Astrocyte (in vitro differentiated cells and primary cell): ENCODE measurements around the gene RAP2B. TPM values are rescaled to one million over a fixed set of nuclear protein-coding genes. Genes with fewer than 3 reads are reported as not detected.
A peak's percentile ranks its signal among the peaks of the same experiment; 100 is the strongest.

Experiments
- DNase-seq: peaks from one replicate; pipeline ENCODE4 v3.0.0-alpha.2; 2010; ENCODE audit warnings: low read depth
- FAIRE-seq: peaks from 2 replicates; lab custom pipeline; 2011; peaks lifted over from hg19 to GRCh38; lab: Jason Lieb, UNC
- H2AFZ ChIP-seq: 2 replicates; pipeline ENCODE4 v1.6.0; 2012; ENCODE audit warnings: low read depth, low read length, inconsistent platforms
- H3K27ac ChIP-seq: 2 replicates; pipeline ENCODE4 v1.5.1; 2011; ENCODE audit warnings: low read depth, low read length, inconsistent platforms
- H3K27me3 ChIP-seq: 2 replicates; pipeline ENCODE4 v1.6.0; 2011; ENCODE audit warnings: low read length, inconsistent platforms; ENCODE audit not compliant: insufficient read depth
- H3K36me3 ChIP-seq: 2 replicates; pipeline ENCODE4 v1.5.1; 2011; ENCODE audit warnings: low read length, inconsistent platforms; ENCODE audit not compliant: insufficient read depth
- H3K4me1 ChIP-seq: 2 replicates; pipeline ENCODE4 v1.5.1; 2011; ENCODE audit warnings: low read length, inconsistent platforms; ENCODE audit not compliant: insufficient read depth
- H3K4me2 ChIP-seq: 2 replicates; pipeline ENCODE4 v1.6.0; 2012; ENCODE audit warnings: low read length, inconsistent platforms
- H3K4me3 ChIP-seq: 2 replicates; pipeline ENCODE4 v1.5.1; 2011; ENCODE audit warnings: low read depth, mild to moderate bottlenecking, low read length, inconsistent platforms; ENCODE audit not compliant: insufficient read depth
- H3K79me2 ChIP-seq: 2 replicates; pipeline ENCODE4 v1.6.0; 2012; ENCODE audit warnings: mild to moderate bottlenecking, low read length, inconsistent platforms; ENCODE audit not compliant: insufficient read depth
- H3K9ac ChIP-seq: 2 replicates; pipeline ENCODE4 v1.6.0; 2012; ENCODE audit warnings: mild to moderate bottlenecking, low read length, inconsistent platforms
- H3K9me3 ChIP-seq: 2 replicates; pipeline ENCODE4 v1.5.1; 2012; ENCODE audit warnings: low read depth, mild to moderate bottlenecking, low read length, inconsistent platforms; ENCODE audit not compliant: insufficient read depth
- H4K20me1 ChIP-seq: 2 replicates; pipeline ENCODE4 v1.6.0; 2012; ENCODE audit warnings: low read length, inconsistent platforms; ENCODE audit not compliant: insufficient read depth
- H3K27ac Mint-ChIP-seq: one replicate; pipeline ENCODE4 v1.8.0; 2021; ENCODE audit warnings: mild to moderate bottlenecking, mixed read lengths; ENCODE audit not compliant: unreplicated experiment
- H3K27me3 Mint-ChIP-seq: one replicate; pipeline ENCODE4 v1.8.0; 2021; ENCODE audit warnings: low read depth, mixed read lengths; ENCODE audit not compliant: unreplicated experiment
- H3K36me3 Mint-ChIP-seq: one replicate; pipeline ENCODE4 v1.8.0; 2021; ENCODE audit warnings: low read depth, mixed read lengths; ENCODE audit not compliant: unreplicated experiment
- H3K4me1 Mint-ChIP-seq: one replicate; pipeline ENCODE4 v1.8.0; 2021; ENCODE audit warnings: low read depth, mixed read lengths; ENCODE audit not compliant: unreplicated experiment
- H3K4me3 Mint-ChIP-seq: one replicate; pipeline ENCODE4 v1.8.0; 2021; ENCODE audit warnings: mild to moderate bottlenecking, moderate library complexity, mixed read lengths; ENCODE audit not compliant: unreplicated experiment
- H3K9me3 Mint-ChIP-seq: one replicate; pipeline ENCODE4 v1.8.0; 2021; ENCODE audit warnings: mild to moderate bottlenecking, mixed read lengths; ENCODE audit not compliant: unreplicated experiment
- EZH2 ChIP-seq: IDR thresholded peaks from 2 replicates; pipeline ENCODE4 v1.6.1; 2012; ENCODE audit warnings: mild to moderate bottlenecking, low read length, inconsistent platforms; ENCODE audit not compliant: insufficient read depth
- total RNA-seq: library from RNA; stranded (reverse); gene quantifications from 2 replicates; pipeline ENCODE4 v1.2.1, GENCODE V29; 2021
- TF ChIP-seq, protein P1 (sequence below): IDR thresholded peaks from 2 replicates; pipeline ENCODE4 v1.5.1; 2011; ENCODE audit warnings: low read depth, mild to moderate bottlenecking, inconsistent platforms, low read length, moderate library complexity; ENCODE audit not compliant: insufficient read depth

The RAP2B gene
- total RNA-seq, 1 donor from 2014 or later: 45.4 TPM

DNA sequence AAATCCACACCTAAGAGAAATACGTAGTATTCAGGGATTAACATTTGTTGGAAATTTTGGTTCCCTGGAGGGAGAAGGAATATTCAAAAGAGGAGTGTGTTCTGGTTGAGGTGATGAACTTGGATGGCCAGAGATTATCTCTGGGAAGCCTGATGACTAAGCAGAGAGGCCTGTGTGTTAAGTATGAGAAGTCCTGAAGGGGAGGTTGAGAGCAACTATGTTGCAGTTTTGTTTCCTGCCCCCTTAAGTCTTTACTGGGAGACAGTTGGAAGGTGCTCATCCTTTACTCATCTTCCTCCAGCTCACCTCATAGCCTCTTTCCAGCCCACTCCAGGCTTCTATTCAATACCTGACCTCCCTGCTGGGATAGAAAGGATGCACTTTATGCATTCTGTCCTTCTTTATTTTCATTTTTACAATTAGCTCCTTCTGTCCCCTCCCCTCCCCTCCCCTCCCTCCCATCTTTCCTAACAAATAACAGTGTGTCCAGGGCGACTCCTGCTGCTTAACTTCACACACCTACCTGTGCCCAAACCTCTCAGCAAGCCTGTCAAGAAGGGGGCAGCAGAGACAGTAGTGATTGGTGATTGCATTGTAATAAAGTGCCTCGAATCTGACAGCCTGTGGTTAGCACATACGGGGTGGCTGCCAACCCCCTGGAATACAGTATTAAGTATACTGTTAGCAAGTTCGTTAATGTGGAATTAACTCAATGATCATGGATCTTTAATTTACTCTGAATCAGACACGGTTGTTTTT lies 11.9 kb downstream of the RAP2B start:
- Histone ChIP-seq H3K9ac (no peak overlapping the region), H3K4me1 (peaks cover 11% of the 10 kb centered on the region), H3K4me3 (no peak overlapping the region), H3K36me3 (no peaks in the 10 kb centered on the region), H3K4me2 (peak overlapping the region; percentile 6), H3K27me3 (no peaks in the 10 kb centered on the region), H2AFZ (no peak overlapping the region), H3K9me3 (no peaks in the 10 kb centered on the region), H3K79me2 (no peaks in the 10 kb centered on the region), H4K20me1 (peaks cover 5% of the 10 kb centered on the region), H3K27ac (no peak overlapping the region)
- DNase-seq (peak; percentile 41), FAIRE-seq (no peak)
- Mint-ChIP-seq H3K4me1 (peaks cover 12% of the 10 kb centered on the region), H3K36me3 (peaks cover 14% of the 10 kb centered on the region), H3K27ac (peak overlapping the region; percentile 66), H3K27me3 (no peaks in the 10 kb centered on the region), H3K9me3 (no peaks in the 10 kb centered on the region), H3K4me3 (peak overlapping the region; percentile 27)
- TF ChIP-seq, protein P1, sequence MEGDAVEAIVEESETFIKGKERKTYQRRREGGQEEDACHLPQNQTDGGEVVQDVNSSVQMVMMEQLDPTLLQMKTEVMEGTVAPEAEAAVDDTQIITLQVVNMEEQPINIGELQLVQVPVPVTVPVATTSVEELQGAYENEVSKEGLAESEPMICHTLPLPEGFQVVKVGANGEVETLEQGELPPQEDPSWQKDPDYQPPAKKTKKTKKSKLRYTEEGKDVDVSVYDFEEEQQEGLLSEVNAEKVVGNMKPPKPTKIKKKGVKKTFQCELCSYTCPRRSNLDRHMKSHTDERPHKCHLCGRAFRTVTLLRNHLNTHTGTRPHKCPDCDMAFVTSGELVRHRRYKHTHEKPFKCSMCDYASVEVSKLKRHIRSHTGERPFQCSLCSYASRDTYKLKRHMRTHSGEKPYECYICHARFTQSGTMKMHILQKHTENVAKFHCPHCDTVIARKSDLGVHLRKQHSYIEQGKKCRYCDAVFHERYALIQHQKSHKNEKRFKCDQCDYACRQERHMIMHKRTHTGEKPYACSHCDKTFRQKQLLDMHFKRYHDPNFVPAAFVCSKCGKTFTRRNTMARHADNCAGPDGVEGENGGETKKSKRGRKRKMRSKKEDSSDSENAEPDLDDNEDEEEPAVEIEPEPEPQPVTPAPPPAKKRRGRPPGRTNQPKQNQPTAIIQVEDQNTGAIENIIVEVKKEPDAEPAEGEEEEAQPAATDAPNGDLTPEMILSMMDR: no peak
- TF ChIP-seq EZH2: no peak

DNA sequence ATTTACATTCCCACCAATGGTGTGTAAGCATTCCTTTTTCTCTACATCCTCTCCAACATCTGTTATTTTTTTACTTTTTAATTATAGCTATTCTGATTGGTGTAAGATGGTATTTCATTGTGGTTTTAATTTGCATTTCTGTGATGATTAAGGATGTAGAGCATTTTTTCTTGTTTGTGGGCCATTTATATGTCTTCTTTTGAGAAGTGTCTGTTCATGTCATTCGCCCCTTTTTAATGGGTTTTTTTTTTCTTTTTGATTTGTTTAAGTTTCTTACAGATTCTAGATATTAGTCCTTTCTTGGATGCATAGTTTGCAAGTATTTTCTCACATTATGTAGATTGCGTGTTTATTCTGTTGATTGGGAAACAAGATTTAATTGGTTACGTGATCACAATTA lies 14.2 kb downstream of the RAP2B start:
- Mint-ChIP-seq H3K27me3 (no peaks in the 10 kb centered on the region), H3K4me3 (no peak overlapping the region), H3K4me1 (peaks cover 8% of the 10 kb centered on the region), H3K36me3 (peaks cover 14% of the 10 kb centered on the region), H3K9me3 (no peaks in the 10 kb centered on the region), H3K27ac (no peak overlapping the region)
- Histone ChIP-seq H4K20me1 (no peaks in the 10 kb centered on the region), H3K27me3 (no peaks in the 10 kb centered on the region), H3K79me2 (no peaks in the 10 kb centered on the region), H3K36me3 (no peaks in the 10 kb centered on the region), H3K4me2 (no peak overlapping the region), H3K9ac (no peak overlapping the region), H3K9me3 (no peaks in the 10 kb centered on the region), H3K4me1 (peaks cover 11% of the 10 kb centered on the region), H3K27ac (no peak overlapping the region), H3K4me3 (no peak overlapping the region), H2AFZ (no peak overlapping the region)
- DNase-seq (no peak), FAIRE-seq (no peak)
- no peak for TF ChIP-seq EZH2
- TF ChIP-seq, protein P1: no peak

DNA sequence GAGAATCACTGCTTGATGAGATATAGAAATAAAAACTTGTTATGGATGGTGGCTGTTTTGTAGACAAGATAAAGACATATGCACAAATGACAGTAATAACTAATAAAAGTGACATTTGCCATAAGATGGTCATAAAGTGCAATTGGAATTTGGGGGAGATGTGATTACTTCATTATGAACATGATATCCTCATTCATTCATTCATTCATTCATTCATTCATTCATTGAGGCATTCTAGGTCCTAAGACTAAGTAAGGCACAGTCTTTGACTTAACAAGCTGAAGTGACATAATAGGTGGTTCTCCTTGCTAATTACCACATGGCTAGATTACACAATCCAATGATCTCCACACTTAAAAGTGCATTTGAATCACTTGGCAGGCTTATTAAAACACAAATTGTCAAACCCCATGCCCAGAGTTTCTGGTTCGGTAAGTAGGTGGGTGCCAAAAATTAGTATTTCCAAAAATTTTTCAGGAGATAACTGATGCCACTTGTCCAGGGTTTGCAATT lies 18.9 kb downstream of the RAP2B start:
- DNase-seq (no peak), FAIRE-seq (peak; percentile 58)
- H3K79me2 ChIP-seq: no peaks in the 10 kb centered on the region
- H3K9me3 ChIP-seq: no peaks in the 10 kb centered on the region
- no peaks in the 10 kb centered on the region for H3K4me1 ChIP-seq
- H3K27ac ChIP-seq: no peak overlapping the region
- H3K4me1 Mint-ChIP-seq: peaks cover 3% of the 10 kb centered on the region
- no peak for TF ChIP-seq EZH2
- TF ChIP-seq, protein P1: no peak
- no peaks in the 10 kb centered on the region for H3K27me3 Mint-ChIP-seq
- no peak overlapping the region for H3K4me3 Mint-ChIP-seq
- no peak overlapping the region for H2AFZ ChIP-seq
- no peak overlapping the region for H3K9ac ChIP-seq
- H3K27ac Mint-ChIP-seq: no peak overlapping the region
- H3K36me3 ChIP-seq: no peaks in the 10 kb centered on the region
- no peak overlapping the region for H3K4me3 ChIP-seq
- peaks cover 14% of the 10 kb centered on the region for H3K36me3 Mint-ChIP-seq
- H3K4me2 ChIP-seq: no peak overlapping the region
- no peaks in the 10 kb centered on the region for H3K9me3 Mint-ChIP-seq
- no peaks in the 10 kb centered on the region for H3K27me3 ChIP-seq
- no peaks in the 10 kb centered on the region for H4K20me1 ChIP-seq
